ENCODE measurements around the gene NKD1. TPM values are rescaled to one million over a fixed set of nuclear protein-coding genes. Genes with fewer than 3 reads are reported as not detected.

Gene NKD1
- polyA plus RNA-seq, 10 donors: 2.2 to 11.1 (median 4.7) TPM

DNA sequence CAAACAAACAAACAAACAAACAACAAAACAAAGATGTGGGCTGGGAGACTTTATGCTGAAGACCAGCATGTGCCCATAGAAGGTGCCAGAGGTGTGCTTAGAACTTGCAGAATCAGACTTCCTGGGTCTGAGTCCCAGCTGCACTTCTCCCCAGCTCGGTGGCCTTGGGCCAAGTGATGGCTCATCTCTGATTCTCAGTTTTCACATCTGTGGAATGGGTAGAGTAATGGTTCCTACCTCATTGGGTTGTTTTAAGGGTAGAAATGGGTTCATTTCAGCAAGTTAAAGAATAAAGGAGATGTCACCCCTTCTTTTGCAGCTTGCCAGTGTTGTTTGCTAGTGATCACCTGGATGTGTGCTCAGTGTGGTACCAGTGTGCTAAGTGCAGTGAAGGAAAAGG, 10.7 kb downstream of the NKD1 start:
- DNase-seq: no peak

DNA sequence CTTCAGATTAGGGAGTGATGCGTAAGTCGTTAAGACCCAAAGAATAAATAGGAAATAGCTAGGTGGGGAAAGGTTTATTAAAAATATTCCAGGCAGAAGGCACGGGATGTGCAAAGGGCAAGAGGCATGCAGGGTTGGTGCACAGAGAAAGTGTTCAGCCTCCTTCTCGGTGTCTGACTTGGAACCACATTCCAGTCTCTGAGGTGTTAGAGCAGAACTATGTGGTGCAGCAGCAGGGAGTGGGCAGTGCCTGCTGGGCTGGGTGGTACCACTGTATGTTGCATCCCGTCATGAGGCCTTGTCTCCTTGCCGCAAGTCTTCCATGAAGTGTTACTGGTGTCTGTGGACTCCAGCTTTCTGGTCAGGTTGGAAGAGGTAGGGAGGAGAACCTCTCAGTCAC, 11.1 kb downstream of the NKD1 start:
- DNase-seq: no peak

GRCh38 chr16:50559804-50560514, 11.8 kb downstream of the NKD1 start:
- DNase-seq: no peak

GRCh38 chr16:50560903-50561863, 13.0 kb downstream of the NKD1 start:
- DNase-seq: no peak

DNA sequence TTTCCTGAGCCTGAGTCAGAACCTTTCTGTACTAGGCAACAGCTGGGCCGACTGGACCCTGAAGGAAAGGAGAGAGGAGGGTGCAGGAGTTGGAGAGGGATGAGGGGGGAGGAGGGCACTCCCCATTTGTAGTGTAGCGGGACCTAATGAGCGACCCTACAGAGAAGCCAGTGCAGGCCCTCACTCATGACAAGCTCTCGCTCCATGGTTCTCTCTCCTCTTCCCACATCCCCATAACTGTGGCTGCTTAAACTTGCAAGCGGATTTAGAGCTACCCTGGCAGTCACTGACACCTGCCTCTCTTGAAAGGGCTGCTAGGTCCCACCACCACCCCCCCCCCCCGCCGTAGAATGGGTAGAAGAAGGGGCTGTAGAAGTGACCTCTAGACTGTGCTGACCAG, 14.5 kb downstream of the NKD1 start:
- DNase-seq: no peak

DNA sequence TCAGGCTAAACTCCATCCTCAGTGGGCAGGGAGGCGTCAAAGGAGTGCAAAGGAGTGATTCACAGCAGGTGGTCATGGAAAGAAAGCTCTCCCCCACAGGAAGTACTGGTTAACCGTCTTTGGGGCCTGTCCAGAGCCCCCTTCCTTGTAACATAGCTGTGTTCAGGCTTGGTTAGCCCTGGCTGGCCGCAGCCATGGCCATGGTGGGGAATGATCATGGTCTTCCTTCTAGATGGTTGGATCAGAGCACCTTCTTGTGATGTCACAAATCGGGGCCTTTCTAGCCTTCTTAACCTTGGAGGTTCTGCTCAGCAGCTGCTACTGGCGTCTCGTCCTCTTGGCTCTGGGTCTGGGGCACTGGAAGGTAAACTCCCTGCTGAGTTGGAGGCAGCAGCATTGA, 15.8 kb downstream of the NKD1 start:
- DNase-seq: no peak

- DNase-seq: no peak
Measured at GRCh38 chr16:50565428-50565827, 17.2 kb downstream of the NKD1 start.

- DNase-seq: peak in 1 of 3 donors; percentile 35
Measured at GRCh38 chr16:50566014-50566962, 18.1 kb downstream of the NKD1 start.

DNA sequence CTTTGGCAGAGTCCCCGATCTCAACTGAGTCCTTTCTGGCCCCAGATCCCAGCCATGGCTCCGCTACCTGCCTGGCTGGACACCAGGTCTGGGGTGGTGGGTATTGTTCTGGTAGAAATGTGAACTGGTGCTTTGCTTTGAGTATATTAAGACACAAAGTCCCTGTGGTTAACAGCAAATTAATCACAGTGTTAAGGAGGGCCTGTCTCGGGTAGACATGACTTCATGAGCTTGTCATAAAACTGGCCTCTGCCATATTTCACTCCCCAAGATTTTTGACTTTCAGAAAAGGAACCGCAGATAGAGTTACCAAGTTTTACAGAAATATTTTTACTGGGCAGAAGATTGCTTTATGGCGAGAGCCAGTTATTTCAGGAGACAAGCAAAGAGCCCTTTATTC, 19.5 kb downstream of the NKD1 start:
- no peak for DNase-seq

- no peak for DNase-seq
Measured at GRCh38 chr16:50568187-50568815, 20.1 kb downstream of the NKD1 start.

DNA sequence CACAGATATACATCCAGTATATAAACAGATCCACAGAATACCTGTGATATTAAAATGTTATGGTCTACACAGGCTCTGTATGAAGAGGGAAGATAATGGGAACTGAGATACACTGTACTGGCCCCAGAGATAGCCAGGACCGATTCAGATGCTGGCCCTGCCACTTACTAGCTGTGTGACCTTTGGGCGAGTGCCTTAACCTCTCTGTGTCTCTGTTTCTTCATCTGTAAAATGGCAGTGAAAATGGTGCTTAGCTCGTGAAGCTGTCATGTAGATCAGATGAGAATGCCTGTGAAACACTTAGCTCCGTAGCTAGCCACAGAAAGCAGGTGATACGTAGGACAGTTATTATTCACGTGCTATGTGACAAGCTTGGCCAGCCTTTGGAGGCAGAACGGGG, 22.2 kb downstream of the NKD1 start:
- DNase-seq: no peak

GRCh38 chr16:50570808-50571598, 22.8 kb downstream of the NKD1 start:
- DNase-seq: no peak

DNA sequence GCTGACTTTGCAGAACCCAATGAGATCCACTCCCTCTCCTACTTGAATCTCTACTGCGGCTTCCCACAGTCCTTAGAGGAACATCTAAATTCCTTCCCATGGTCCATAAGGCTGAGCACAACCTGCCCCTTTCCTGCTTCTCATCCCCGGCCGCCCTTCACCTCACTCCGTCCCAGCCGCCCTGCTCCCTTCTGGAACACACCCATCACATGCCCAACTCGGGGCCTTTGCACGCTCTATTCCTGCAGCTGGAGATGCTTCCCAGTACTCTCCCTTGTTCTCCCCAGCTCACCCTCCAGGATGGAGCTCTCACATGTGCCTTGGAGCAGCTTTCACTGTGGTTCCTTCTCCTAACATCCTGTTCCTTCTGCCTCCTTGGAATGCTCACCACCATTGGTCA, 23.6 kb downstream of the NKD1 start:
- DNase-seq: no peak

GRCh38 chr16:50572700-50573099, 24.5 kb downstream of the NKD1 start:
- DNase-seq: no peak

DNA sequence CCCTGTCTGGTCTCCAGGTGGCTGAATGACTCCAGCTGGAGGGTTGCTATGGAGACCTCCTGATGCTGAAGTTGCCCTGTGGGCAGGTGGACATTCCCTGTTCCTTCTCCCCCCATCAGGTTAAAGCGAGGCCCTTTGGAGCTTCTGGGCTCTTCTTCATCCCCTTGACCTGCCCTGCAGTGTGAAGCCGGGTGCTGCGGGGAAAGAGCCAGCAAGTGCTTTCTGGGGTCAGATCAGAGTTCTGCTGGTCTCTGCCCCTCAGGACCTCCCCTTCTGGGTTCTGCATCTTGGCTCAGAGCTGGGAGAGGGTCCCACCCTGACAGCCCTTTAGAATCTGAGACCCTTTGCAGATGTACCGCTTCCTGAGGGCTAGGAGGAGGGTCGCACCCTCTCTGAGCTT, 25.1 kb downstream of the NKD1 start:
- no peak for DNase-seq

GRCh38 chr16:50573947-50574744, 25.9 kb downstream of the NKD1 start:
- peak in 1 of 3 donors; percentile 42 for DNase-seq

DNA sequence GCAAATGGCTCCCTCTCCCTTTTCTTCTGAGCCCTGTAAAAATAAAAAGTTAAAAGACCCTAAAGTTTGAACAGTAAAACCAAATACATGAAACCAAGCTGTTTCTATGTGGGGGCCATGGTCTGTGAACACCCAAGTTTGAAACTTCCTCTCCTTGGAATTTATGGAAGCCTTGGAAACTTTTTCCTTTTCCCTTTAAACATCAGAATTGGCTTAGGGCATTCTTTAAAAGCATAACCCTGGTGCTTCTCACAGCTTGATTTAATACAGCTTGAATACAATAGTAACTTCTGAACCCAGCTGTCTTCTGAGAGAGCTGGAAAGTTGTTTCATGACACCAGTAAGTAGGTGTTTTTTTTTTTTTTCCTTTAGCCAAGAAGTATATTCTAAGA, 26.5 kb downstream of the NKD1 start:
- DNase-seq: peak in 1 of 3 donors; percentile 73

GRCh38 chr16:50575743-50576142, 27.5 kb downstream of the NKD1 start:
- no peak for DNase-seq

DNA sequence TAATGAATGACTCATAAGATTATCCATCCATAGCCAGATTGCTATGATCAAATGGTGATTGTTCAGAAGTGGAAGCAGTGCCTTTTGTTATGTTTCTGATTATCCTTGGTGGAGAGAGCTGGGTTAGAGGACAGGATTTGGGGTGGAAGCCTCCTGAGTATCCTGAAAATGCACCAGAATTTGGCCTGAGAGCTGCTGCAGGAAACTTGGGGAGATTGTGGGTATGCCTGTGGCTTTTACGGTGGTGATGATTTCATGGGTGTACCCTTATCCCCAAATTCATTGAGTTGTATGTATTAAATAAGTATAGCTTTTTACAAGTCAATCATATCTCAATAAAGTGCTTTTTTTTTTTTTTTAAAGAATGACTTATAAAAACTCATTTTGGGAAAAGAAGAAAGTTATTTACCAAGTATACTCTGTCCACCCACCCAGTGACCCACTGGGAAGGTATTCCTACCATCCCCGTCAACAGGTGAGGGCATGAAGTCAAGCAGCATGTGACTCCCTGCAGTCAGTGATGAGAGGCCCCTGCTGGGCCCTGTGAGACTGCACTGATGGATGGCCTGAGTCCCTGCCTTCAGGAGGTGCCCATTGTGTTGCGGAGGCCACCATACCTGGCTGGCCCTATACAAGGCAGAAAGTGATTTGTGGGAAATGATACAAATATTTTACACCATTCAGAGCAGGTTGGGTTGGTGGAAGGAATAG, 28.4 kb downstream of the NKD1 start:
- no peak for DNase-seq

Data from muscle of back (tissue), 11 donors.